Astrocyte of the cerebellum (primary cell): Measurements from ENCODE around the gene ANKRD33B.

Experiments
- DNase-seq: peaks from one replicate; pipeline ENCODE4 v3.0.0-alpha.2; 2011; ENCODE audit warnings: low read depth
- H3K4me3 ChIP-seq: 2 replicates; pipeline ENCODE4 v1.5.1; 2011; ENCODE audit warnings: mild to moderate bottlenecking, low read depth, low read length, moderate library complexity
- in situ Hi-C: cut with HindIII; loops from 2 replicates; pipeline ENCODE4 v1.10.0; 2017; ENCODE audit warnings: low sequenced_read_pairs
- TF ChIP-seq, protein P1 (sequence below): IDR thresholded peaks from 2 replicates; pipeline ENCODE4 v1.5.1; 2012; ENCODE audit warnings: low read length, low read depth, moderate library complexity, mild to moderate bottlenecking; ENCODE audit errors: missing control alignments

The ANKRD33B gene

DNA sequence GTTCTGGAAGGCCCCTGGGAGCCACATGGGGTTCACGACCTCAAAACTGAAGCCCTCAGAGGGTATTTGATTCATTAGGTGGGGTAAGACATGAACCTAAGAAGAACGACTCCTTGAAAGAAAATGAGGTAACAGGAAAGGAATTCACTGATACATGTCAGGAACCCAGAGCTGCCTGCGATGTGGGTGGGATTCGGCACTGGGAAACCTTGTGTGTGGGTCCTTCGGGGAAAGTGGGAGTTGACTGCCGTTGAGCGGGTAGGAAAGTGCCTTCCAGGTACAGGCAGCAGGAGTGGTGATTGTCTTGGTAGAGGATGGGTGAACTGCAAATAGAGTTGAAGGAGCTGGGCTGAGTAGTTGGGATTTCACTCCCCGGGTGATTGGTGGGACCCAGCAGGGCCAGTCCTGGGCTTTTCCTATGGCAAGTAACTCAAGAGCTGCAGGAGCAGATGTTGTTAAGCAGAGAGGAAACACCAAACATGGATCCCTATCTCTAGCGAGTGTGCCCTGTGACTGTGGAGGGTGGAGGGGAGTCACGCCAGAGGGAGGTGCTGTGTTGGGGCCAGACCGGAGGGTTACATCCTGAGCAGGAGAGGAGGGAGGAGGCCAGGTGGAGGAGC lies 30.8 kb downstream of the ANKRD33B start:
- DNase-seq = no peak
- no peak overlapping the region for H3K4me3 ChIP-seq
- in situ Hi-C loops = no loop called here
- TF ChIP-seq, protein P1, sequence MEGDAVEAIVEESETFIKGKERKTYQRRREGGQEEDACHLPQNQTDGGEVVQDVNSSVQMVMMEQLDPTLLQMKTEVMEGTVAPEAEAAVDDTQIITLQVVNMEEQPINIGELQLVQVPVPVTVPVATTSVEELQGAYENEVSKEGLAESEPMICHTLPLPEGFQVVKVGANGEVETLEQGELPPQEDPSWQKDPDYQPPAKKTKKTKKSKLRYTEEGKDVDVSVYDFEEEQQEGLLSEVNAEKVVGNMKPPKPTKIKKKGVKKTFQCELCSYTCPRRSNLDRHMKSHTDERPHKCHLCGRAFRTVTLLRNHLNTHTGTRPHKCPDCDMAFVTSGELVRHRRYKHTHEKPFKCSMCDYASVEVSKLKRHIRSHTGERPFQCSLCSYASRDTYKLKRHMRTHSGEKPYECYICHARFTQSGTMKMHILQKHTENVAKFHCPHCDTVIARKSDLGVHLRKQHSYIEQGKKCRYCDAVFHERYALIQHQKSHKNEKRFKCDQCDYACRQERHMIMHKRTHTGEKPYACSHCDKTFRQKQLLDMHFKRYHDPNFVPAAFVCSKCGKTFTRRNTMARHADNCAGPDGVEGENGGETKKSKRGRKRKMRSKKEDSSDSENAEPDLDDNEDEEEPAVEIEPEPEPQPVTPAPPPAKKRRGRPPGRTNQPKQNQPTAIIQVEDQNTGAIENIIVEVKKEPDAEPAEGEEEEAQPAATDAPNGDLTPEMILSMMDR = no peak

DNA sequence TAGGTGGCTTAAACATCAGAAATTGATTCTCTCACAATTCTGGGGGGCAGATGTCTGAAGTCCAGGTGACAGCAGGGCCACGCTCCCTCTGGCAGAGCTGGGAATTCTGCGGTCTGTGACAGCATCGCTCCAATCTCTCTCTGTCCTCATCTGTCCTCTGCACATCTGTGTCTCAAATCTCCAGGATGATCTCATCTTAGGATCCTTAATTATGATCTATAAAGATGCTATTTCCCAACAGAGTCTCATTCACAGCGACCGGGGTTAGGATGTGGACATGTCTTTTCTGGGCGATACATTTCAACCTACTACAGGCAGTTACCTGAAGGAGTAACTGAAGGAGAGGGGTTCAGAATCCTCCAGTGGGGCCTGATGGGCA lies 31.4 kb downstream of the ANKRD33B start:
- TF ChIP-seq, protein P1 = no peak
- H3K4me3 ChIP-seq = no peak overlapping the region

DNA sequence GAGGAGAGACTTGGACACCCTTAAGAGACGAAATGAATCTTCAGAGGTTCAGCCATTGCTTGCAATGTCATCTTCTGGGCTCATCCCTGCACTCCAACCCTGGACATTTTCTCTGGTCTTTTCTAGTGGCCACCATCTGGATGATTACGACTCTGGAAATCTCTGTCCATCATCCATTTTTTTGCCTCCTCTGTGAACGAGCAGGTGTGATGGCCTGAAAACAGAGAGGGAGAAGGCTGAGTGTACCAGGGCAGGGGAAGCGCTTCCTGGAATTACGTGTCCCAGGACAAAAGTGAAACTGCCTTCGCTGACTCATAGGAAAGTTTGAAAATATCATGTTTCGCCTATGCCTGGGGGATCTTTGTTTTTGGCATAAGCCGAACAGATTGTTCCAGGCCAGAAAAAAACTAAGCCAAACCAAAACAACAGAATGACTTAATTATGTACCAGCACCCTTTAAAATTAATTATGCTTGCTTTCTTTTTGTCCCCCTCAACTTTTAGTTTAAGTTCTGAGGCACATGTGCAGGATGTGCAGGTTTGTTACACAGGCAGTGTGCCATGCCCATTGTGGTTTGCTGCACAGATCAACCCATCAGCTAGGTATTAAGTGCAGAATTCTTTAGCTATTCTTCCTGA lies 31.9 kb downstream of the ANKRD33B start:
- in situ Hi-C loops = no loop called here
- DNase-seq = peak; percentile 90
- H3K4me3 ChIP-seq = no peak overlapping the region
- TF ChIP-seq, protein P1 = no peak

More for the DNA sequence above, 31.4 kb downstream of the ANKRD33B start:
- in situ Hi-C loops = no loop called here
- DNase-seq = no peak

DNA sequence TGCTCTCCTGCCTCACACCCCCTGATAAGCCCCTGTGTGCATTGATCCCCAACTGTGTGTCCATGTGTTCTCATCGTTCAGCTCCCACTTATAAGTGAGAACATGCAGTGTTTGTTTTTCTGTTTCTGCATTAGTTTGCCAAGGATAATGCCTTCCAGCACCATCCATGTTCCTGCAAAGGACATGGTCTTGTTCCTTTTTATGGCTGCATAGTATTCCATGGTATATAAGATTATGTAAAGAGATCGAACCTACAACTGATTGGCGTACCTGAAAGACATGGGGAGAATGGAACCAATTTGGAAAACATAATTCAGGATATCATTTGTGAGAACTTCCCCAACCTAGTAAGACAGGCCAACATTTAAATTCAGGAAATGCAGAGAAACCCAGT lies 32.4 kb downstream of the ANKRD33B start:
- DNase-seq = no peak
- H3K4me3 ChIP-seq = no peak overlapping the region
- TF ChIP-seq, protein P1 = no peak
- in situ Hi-C loops = no loop called here

DNA sequence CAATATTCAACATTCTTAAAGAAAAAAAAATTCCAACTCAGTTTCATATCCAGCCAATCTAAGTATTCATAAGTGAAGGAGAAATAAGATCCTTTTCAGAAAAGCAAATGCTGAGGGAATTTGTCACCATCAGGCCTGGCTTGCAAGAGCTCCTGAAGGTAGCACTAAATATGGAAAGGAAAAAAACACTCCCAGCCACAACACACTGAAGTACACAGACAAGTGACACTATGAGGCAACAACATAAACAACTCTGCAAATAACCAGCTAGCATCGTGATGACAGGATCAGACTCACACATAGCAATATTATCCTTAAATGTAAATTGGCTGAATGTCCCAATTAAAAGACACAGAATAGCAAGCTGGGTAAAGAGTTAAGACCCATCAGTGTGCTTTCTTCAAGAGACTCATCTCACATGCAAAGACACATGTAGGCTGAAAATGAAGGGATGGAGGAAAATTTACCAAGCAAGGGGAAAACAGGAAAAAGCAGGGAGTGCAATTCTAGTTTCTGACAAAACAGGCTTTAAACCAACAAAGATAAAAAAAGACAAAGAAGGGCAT lies 33.1 kb downstream of the ANKRD33B start:
- in situ Hi-C loops = no loop called here
- H3K4me3 ChIP-seq = no peak overlapping the region
- no peak for DNase-seq
- TF ChIP-seq, protein P1 = no peak

DNA sequence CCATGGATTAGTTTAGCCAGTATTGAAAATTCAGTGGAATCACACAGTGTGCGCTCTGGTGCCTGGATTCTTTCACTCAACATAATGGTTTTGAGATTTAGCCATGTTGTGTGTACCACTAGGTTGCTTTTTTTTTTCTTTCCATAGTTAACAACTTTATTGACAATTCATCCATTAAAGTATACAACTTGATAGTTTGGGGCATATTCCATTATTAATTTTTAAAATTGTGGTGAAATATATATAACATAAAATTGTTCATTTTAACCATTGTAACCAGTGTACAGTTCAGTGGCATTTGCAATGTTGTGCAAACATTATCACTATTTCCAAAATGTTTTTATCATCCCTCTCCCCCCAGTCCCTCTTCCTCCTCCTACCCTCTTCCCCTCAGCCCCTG lies 35.2 kb downstream of the ANKRD33B start:
- in situ Hi-C loops = no loop called here
- no peak for DNase-seq
- no peak overlapping the region for H3K4me3 ChIP-seq

More for the DNA sequence above, 35.2 kb downstream of the ANKRD33B start:
- TF ChIP-seq, protein P1 = no peak
